ENCODE measurements around the gene TMEM131L. TPM values are rescaled to one million over a fixed set of nuclear protein-coding genes. Genes with fewer than 3 reads are reported as not detected.

Gene TMEM131L
- total RNA-seq, 3 donors from 2014 or later: 18.7 to 22.0 (median 19.5) TPM

DNA sequence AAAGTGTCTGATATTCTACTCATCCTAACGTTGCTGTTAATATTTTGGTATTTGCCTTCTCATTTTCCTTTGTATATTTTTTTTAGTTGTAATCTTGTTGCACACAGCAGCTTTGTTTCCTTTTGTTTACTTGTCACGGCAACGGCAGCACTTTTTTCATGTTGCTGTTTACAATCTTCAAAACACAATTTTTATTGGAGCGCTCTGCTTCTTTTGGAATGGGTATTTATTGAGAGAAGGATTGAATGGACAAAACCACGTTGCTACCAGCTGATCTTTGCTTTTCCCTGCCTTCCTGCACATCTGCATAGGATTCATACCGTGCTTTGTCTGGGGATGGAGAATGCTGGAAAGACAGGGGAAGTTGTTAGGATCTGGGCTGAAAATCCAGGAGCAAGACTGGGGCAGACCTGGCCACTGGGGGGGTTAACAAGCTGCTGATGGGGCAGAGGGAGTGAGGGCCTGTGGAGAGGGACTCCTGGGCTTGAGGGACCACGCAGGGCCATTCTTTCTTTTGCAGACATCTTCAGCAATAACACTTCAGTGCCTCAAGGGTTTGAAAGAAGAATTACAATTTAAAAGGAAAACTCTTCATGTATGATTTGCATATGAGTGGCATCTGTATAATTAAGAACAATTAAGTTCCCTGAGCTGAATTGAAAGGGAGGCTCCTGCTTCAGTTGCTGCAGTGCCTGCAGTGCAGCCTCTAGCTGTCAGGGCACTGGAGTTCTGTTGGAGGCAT, 69.8 kb downstream of the TMEM131L start:
- no peak overlapping the region for H3K27ac ChIP-seq
- intact Hi-C loops (cut with DNase I; ENCODE audit: low total_unique reads): no loop called here
- no peaks in the 10 kb centered on the region for H3K9me3 ChIP-seq
- no peaks in the 10 kb centered on the region for H3K36me3 ChIP-seq
- no peak overlapping the region for H3K4me3 ChIP-seq
- TF ChIP-seq POLR2AphosphoS5 (IDR thresholded peaks at IDR 0.05) (no peak), POLR2A (IDR thresholded peaks at IDR 0.05) (no peak)
- TF ChIP-seq, protein P1, sequence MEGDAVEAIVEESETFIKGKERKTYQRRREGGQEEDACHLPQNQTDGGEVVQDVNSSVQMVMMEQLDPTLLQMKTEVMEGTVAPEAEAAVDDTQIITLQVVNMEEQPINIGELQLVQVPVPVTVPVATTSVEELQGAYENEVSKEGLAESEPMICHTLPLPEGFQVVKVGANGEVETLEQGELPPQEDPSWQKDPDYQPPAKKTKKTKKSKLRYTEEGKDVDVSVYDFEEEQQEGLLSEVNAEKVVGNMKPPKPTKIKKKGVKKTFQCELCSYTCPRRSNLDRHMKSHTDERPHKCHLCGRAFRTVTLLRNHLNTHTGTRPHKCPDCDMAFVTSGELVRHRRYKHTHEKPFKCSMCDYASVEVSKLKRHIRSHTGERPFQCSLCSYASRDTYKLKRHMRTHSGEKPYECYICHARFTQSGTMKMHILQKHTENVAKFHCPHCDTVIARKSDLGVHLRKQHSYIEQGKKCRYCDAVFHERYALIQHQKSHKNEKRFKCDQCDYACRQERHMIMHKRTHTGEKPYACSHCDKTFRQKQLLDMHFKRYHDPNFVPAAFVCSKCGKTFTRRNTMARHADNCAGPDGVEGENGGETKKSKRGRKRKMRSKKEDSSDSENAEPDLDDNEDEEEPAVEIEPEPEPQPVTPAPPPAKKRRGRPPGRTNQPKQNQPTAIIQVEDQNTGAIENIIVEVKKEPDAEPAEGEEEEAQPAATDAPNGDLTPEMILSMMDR (IDR thresholded peaks at IDR 0.05): no peak
- no peak for DNase-seq (ENCODE audit: low spot score in 2 of 2)
- no peaks in the 10 kb centered on the region for H3K4me1 ChIP-seq
- H3K27me3 ChIP-seq: no peaks in the 10 kb centered on the region

DNA sequence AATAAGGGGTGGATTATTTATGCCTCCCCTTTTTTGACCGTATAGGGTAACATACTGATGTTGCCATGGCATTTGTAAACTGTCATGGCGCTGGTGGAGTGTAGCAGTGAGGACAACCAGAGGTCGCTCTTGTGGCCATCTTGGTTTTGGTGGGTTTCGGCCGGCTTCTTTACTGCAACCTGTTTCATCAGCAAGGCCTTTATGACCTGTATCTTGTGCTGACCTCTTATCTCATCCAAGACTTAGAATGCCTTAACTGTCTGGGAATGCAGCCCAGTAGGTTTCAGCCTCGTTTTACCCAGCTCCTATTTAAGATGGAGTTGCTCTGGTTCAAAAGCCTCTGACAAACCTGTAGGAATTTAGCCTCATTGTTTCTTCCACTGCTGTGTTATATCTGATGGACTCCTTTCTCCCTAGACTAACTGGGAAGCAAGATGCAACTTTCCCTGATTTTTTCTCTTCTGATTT, 71.4 kb downstream of the TMEM131L start:
- no peaks in the 10 kb centered on the region for H3K4me1 ChIP-seq
- no peaks in the 10 kb centered on the region for H3K36me3 ChIP-seq
- H3K4me3 ChIP-seq: no peak overlapping the region
- DNase-seq (ENCODE audit: low spot score in 2 of 2): no peak
- no peak overlapping the region for H3K27ac ChIP-seq
- TF ChIP-seq POLR2AphosphoS5 (IDR thresholded peaks at IDR 0.05) (no peak), POLR2A (IDR thresholded peaks at IDR 0.05) (no peak)
- TF ChIP-seq, protein P1 (IDR thresholded peaks at IDR 0.05): no peak
- intact Hi-C loops (cut with DNase I; ENCODE audit: low total_unique reads): no loop called here
- no peaks in the 10 kb centered on the region for H3K27me3 ChIP-seq
- no peaks in the 10 kb centered on the region for H3K9me3 ChIP-seq

DNA sequence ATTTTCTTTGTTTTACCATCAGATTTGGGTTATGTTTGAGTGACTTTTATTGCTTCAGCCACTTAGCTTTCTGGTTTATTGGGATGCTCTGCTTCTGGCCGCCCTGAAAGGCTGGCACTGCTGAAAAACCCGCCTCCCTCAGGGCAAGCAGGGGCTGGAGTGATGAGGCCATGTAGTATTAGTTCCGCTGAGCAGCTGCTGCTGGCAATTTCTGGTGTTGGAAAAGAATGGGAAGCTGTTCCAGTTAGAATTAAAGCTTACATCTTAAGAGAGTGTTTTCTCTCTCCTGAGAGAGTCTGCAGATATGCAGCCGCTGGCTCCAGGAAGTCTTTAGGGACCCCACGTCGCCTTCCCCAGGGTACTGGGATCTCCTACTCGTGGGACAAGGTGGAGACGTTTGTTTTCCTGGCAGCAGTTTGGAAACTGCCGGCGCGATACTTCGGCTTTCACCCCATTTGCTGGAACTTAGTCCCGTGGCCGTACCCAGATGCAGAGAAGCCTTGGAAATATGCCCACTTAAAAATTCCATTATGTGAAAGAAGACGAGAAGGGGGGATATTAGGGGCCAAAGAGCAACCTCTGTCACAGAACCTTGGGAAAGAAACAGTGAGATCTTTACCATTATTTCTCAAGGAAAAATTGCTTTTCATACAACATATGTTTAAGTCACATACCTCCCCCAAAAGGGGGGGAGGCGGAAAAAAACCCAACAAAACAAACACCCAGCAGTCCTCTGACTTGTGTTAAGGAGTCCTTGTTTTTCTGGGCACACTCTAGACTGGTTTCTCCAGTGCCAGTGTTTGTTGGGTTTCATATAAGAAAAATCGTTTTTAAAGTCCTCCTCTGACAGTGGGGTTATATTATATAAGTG, 72.6 kb downstream of the TMEM131L start:
- Histone ChIP-seq H3K9me3 (no peaks in the 10 kb centered on the region), H3K4me3 (peak overlapping the region; percentile 17 to 60 (median 42)), H3K4me1 (no peaks in the 10 kb centered on the region), H3K27ac (peak overlapping the region; percentile 28 to 64), H3K27me3 (no peaks in the 10 kb centered on the region), H3K36me3 (no peaks in the 10 kb centered on the region)
- DNase-seq (ENCODE audit: low spot score in 2 of 2): peak in 1 of 2 donors; percentile 25
- intact Hi-C loops (cut with DNase I; ENCODE audit: low total_unique reads): no loop called here
- TF ChIP-seq POLR2AphosphoS5 (IDR thresholded peaks at IDR 0.05) (no peak), POLR2A (IDR thresholded peaks at IDR 0.05) (no peak)
- TF ChIP-seq, protein P1 (IDR thresholded peaks at IDR 0.05): no peak

DNA sequence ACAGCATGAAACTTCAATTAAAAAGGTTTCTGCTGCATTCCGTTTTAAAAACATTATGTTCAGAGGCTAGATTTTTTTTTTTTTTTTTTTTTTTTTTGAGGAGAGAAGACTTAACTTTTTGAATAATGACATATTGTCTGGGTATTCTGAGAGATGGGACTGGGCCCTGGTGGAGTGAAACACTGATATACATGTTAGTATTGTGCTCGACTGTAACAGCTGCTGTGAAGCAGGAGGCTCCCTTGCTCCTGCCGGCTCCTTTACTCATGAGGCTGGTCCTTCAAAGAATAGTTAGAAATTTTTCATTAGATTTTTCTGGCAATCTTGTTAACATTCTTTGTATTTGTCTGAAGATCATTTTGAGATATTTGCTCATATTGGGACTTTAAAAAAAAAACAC, 73.3 kb downstream of the TMEM131L start:
- intact Hi-C loops (cut with DNase I; ENCODE audit: low total_unique reads): no loop called here
- no peak overlapping the region for H3K27ac ChIP-seq
- no peaks in the 10 kb centered on the region for H3K4me1 ChIP-seq
- H3K36me3 ChIP-seq: no peaks in the 10 kb centered on the region
- H3K27me3 ChIP-seq: no peaks in the 10 kb centered on the region
- no peak for DNase-seq (ENCODE audit: low spot score in 2 of 2)
- TF ChIP-seq POLR2A (IDR thresholded peaks at IDR 0.05): no peak
- TF ChIP-seq, protein P1 (IDR thresholded peaks at IDR 0.05): no peak
- TF ChIP-seq POLR2AphosphoS5 (IDR thresholded peaks at IDR 0.05): no peak
- no peaks in the 10 kb centered on the region for H3K9me3 ChIP-seq
- no peak overlapping the region for H3K4me3 ChIP-seq
